Stomach (tissue), 9 donors: Measurements from ENCODE around the gene BRD9. TPM values are rescaled to one million over a fixed set of nuclear protein-coding genes. Genes with fewer than 3 reads are reported as not detected.
"Not testable (repeated sequence)": the region's sequence is repeated elsewhere in the genome, so short reads cannot be mapped to it uniquely, and the experiment has no call there.

Experiments used
- DNase-seq, 2 donors: peaks; one replicate each; pipeline versions ENCODE4 v3.0.0 to v3.0.0-alpha.2; 2013 to 2019
- H3K27ac ChIP-seq, 5 donors: fragments of 200-600 bp in 4 of 5; sonication (generic) in 4 of 5; one replicate each; pipeline ENCODE4 v1.5.1; 2013 to 2019; ENCODE audit warnings: mild to moderate bottlenecking in 1 of 5, moderate library complexity in 1 of 5
- H3K27me3 ChIP-seq, 3 donors: fragments of 200-600 bp; sonication (generic); one replicate each; pipeline ENCODE4 v1.5.1; 2017 to 2019; ENCODE audit warnings: mixed run types in 1 of 3
- H3K36me3 ChIP-seq, 4 donors: fragments of 200-600 bp; sonication (generic); 1 replicate in 3 of 4; 2 replicates in 1 of 4; pipeline ENCODE4 v1.5.1; 2016 to 2019
- H3K4me1 ChIP-seq, 4 donors: fragments of 200-600 bp; sonication (generic); one replicate each; pipeline ENCODE4 v1.5.1; 2016 to 2019
- H3K4me3 ChIP-seq, 4 donors: fragments of 200-600 bp; sonication (generic) in 3 of 4; one replicate each; pipeline ENCODE4 v1.5.1; 2016 to 2019; ENCODE audit warnings: mild to moderate bottlenecking in 1 of 4
- H3K9me3 ChIP-seq, 4 donors: fragments of 200-600 bp; sonication (generic); one replicate each; pipeline ENCODE4 v1.5.1; 2016 to 2019
- EP300 ChIP-seq: sonication (generic); formaldehyde crosslinking; IDR thresholded peaks from one replicate; pipeline ENCODE4 v1.6.1; 2017; ENCODE audit warnings: antibody characterized with exemption
- POLR2A ChIP-seq, 4 donors: fragments of 450-650 bp; IDR thresholded peaks; one replicate each; pipeline ENCODE4 v1.6.1; 2016; ENCODE audit warnings: antibody characterized with exemption in 4 of 4, control low read depth in 2 of 4, mild to moderate bottlenecking in 1 of 4, moderate library complexity in 1 of 4
- POLR2AphosphoS5 ChIP-seq, 3 donors: sonication (generic); formaldehyde crosslinking; IDR thresholded peaks; one replicate each; pipeline ENCODE4 v1.6.1; 2016; ENCODE audit warnings: antibody characterized with exemption in 3 of 3
- WGBS, 5 donors: extraction: QIAGEN DNeasy Blood & Tissue Kit in 3 of 5; methylation state at CpG; one replicate each; pipeline versions ENCODE4 v1.1.5 to v1.1.7; 2013 to 2018; 5-methylcytosine and 5-hydroxymethylcytosine counted together
- intact Hi-C: fragments of 100-400 bp; cut with DNase I; formaldehyde crosslinking; loops from one replicate; pipeline ENCODE4 v1.15.1; 2023; ENCODE audit warnings: low total_unique reads
- polyA plus RNA-seq, 3 donors: library from polyadenylated mRNA; stranded (reverse); fragments of 200-250 nt; gene quantifications; one replicate each; pipeline ENCODE4 v1.2.3, GENCODE V29; 2013
- total RNA-seq, 5 donors: library from RNA; depleted of rRNA; stranded (reverse); fragments of >200 nt; gene quantifications; one replicate each; pipeline versions ENCODE4 v1.1.0 to v1.2.3, GENCODE V29; 2014 to 2016
- TF ChIP-seq, protein P1 (sequence below), 7 experiments: fragments of 450-650 bp in 4 of 7; fragments of 200-600 bp in 3 of 7; sonication (generic) in 3 of 7; IDR thresholded peaks; one replicate each; pipeline ENCODE4 v1.5.1; 2016 to 2019; ENCODE audit warnings: antibody characterized with exemption in 7 of 7, control low read depth in 2 of 7, mild to moderate bottlenecking in 1 of 7
- donor health status: healthy with polysubstance abuse.
- donor health status: Bipolar disorder and iron deficiency.
- donor health status: healthy.

Gene BRD9
- total and polyA plus RNA-seq, 8 donors = 16.2 to 152 (median 40.0) TPM

DNA sequence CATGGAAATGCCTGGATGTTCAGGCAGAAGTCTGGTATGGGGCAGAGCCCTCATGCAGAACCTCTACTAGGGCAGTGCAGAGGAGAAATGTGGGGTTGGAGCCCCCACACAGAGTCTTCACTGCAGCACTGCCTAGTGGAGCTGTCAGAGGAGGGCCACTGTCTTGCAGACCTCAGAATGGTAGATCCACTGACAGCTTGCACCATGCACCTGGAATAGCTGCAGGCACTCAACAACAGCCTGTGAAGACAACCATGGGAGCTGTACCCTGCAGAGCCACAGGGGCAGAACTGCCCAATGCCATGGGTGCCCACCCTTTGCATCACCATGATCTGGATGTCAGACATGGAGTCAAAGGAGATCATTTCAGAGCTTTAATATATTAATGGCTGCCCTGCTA lies 37.0 kb upstream of the BRD9 start:
- intact Hi-C loops = loop anchor here (10.0 kb wide), 1 partner anchor 235 kb away; no protein-coding TSS in a partner anchor
- Histone ChIP-seq H3K4me3 (no peak overlapping the region), H3K27me3 (peaks cover 0 to 33% (median 16%) of the 10 kb centered on the region in 3 donors), H3K27ac (no peak overlapping the region), H3K4me1 (peaks cover 9 to 13% (median 11%) of the 10 kb centered on the region in 4 donors), H3K9me3 (no peaks in the 10 kb centered on the region), H3K36me3 (no peaks in the 10 kb centered on the region)
- DNase-seq = no peak
- TF ChIP-seq POLR2AphosphoS5 (IDR thresholded peaks at IDR 0.05) (no peak), POLR2A (IDR thresholded peaks at IDR 0.05) (no peak), EP300 (no peak)
- TF ChIP-seq, protein P1, sequence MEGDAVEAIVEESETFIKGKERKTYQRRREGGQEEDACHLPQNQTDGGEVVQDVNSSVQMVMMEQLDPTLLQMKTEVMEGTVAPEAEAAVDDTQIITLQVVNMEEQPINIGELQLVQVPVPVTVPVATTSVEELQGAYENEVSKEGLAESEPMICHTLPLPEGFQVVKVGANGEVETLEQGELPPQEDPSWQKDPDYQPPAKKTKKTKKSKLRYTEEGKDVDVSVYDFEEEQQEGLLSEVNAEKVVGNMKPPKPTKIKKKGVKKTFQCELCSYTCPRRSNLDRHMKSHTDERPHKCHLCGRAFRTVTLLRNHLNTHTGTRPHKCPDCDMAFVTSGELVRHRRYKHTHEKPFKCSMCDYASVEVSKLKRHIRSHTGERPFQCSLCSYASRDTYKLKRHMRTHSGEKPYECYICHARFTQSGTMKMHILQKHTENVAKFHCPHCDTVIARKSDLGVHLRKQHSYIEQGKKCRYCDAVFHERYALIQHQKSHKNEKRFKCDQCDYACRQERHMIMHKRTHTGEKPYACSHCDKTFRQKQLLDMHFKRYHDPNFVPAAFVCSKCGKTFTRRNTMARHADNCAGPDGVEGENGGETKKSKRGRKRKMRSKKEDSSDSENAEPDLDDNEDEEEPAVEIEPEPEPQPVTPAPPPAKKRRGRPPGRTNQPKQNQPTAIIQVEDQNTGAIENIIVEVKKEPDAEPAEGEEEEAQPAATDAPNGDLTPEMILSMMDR (IDR thresholded peaks at IDR 0.05) = no peak

DNA sequence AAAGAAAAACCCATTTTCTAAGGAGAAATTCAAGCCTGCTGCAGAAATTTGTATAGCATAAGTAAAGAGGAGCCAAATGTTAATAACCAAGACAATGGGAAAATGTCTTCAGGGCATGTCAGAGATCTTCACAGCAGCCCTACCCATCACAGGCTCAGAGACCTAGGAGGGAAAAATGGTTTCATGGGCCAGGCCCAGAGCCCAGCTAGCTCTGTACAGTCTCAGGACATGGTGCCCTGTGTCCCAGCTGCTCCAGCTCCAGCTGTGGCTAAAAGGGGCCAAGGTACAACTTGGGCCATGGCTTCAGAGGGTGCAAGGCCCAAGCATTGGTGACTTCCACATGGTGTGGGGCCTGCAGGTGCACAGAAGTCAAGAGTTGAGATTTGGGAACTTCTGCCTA lies 36.6 kb upstream of the BRD9 start:
- intact Hi-C loops = loop anchor here (10.0 kb wide), 1 partner anchor 236 kb away; no protein-coding TSS in a partner anchor
- not testable (repeated sequence) for H3K4me3 ChIP-seq, DNase-seq, H3K9me3 ChIP-seq, H3K36me3 ChIP-seq, H3K27ac ChIP-seq
- Histone ChIP-seq H3K4me1 (peaks cover 9 to 13% (median 11%) of the 10 kb centered on the region in 4 donors), H3K27me3 (peaks cover 0 to 37% (median 16%) of the 10 kb centered on the region in 3 donors)

GRCh38 chr5:927172-928015 lies 34.8 kb upstream of the BRD9 start:
- no peak for DNase-seq
- intact Hi-C loops = loop anchor here (10.0 kb wide), 1 partner anchor 237 kb away; no protein-coding TSS in a partner anchor
- Histone ChIP-seq H3K27me3 (peaks cover 0 to 46% (median 16%) of the 10 kb centered on the region in 3 donors), H3K9me3 (no peaks in the 10 kb centered on the region), H3K27ac (no peak overlapping the region), H3K4me1 (peaks cover 9 to 17% (median 16%) of the 10 kb centered on the region in 4 donors), H3K36me3 (no peaks in the 10 kb centered on the region), H3K4me3 (peak overlapping the region; percentile 26 to 43 (median 34))
- 76 to 92% (median 78%) methylated on average over 17 to 30 of the region's 30 CpGs for WGBS, 5 donors
- TF ChIP-seq, protein P1 (IDR thresholded peaks at IDR 0.05) = no peak
- TF ChIP-seq EP300 = no peak
- TF ChIP-seq POLR2A (IDR thresholded peaks at IDR 0.05) = no peak
- TF ChIP-seq POLR2AphosphoS5 (IDR thresholded peaks at IDR 0.05) = no peak

GRCh38 chr5:926417-927171 lies 34.0 kb upstream of the BRD9 start:
- Histone ChIP-seq H3K4me1 (peaks cover 9 to 17% (median 16%) of the 10 kb centered on the region in 4 donors), H3K27ac (peak overlapping the region in 1 of 5 donors; percentile 38), H3K9me3 (no peaks in the 10 kb centered on the region), H3K36me3 (no peaks in the 10 kb centered on the region), H3K4me3 (peak overlapping the region; percentile 26 to 43 (median 34)), H3K27me3 (peaks cover 0 to 46% (median 16%) of the 10 kb centered on the region in 3 donors)
- intact Hi-C loops = loop anchor here (10.0 kb wide), 1 partner anchor 238 kb away; no protein-coding TSS in a partner anchor
- 5 to 10% (median 7%) methylated on average over 36 to 65 of the region's 65 CpGs for WGBS, 5 donors
- TF ChIP-seq, protein P1 (IDR thresholded peaks at IDR 0.05) = peak in 1 of 7 experiments; percentile 38
- TF ChIP-seq POLR2A (IDR thresholded peaks at IDR 0.05) = no peak
- peak in 1 of 2 donors; percentile 83 for DNase-seq
